ELR (cell line): ENCODE results near the gene AKAP8L.
"Not testable (repeated sequence)": the region's sequence is repeated elsewhere in the genome, so short reads cannot be mapped to it uniquely, and the experiment has no call there.

Experiments used
- DNase-seq: peaks from one replicate; pipeline ENCODE4 v3.0.0-alpha.2; 2015; ENCODE audit warnings: low read depth

The AKAP8L gene

GRCh38 chr19:15352535-15352934, 66.3 kb downstream of the AKAP8L start:
- not testable (repeated sequence) for DNase-seq

DNA sequence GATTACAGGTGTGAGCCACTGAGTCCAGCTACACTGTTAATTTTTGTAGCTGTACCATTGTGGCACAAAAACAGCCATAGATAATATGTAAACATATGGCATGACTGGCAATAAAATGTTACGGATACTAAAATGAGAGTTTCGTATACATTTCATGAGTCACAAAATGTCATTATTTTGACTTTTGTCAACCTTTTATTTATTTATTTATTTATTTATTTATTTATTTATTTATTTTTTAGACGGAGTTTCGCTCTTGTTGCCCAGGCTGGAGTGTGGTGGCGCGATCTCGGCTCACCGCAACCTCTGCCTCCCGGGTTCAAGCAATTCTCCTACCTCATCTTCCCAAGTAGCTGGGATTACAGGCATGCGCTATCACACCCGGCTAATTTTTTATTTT, 77.5 kb downstream of the AKAP8L start:
- not testable (repeated sequence) for DNase-seq

GRCh38 chr19:15340086-15340485, 78.7 kb downstream of the AKAP8L start:
- DNase-seq, result no peak

GRCh38 chr19:15337202-15337601, 81.6 kb downstream of the AKAP8L start:
- DNase-seq, result peak; percentile 64

DNA sequence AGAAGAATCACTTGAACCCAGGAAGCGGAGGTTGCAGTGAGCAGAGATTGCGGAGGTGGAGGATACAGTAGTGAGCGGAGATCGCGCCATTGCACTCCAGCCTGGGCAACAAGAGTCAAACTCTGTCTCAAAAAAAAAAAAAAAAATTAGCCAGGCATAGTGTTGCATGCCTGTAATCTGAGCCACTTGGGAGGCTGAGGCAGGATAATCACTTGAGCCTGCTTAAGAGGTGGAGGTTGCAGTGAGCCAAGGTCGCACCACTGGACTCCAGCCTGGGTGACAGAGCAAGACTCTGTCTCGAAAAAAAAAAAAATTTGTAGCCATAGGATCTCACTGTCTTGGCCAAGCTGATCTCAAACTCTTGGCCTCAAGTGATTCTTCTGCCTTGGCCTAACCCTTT, 82.8 kb downstream of the AKAP8L start:
- not testable (repeated sequence) for DNase-seq

GRCh38 chr19:15332311-15332996, 86.3 kb downstream of the AKAP8L start, which contains the start of gene BRD4:
TSS of gene BRD4 (minus strand) at chr19:15332539. CDS start at chr19:15273099, 59,440 bp downstream.
- DNase-seq, result peak; percentile 76

- DNase-seq, result peak; percentile 64
Measured at GRCh38 chr19:15331419-15332310, 87.1 kb downstream of the AKAP8L start.

- peak; percentile 95 for DNase-seq
Measured at GRCh38 chr19:15330801-15331418, 87.9 kb downstream of the AKAP8L start.
